Neural progenitor cell (in vitro differentiated cells): ENCODE measurements around the gene GPR156. TPM values are rescaled to one million over a fixed set of nuclear protein-coding genes. Genes with fewer than 3 reads are reported as not detected.

Experiments
- DNase-seq: peaks from one replicate; pipeline ENCODE4 v3.0.0-alpha.2; 2016; ENCODE audit warnings: low spot score
- H2AFZ ChIP-seq: fragments of 200-600 bp; sonication (generic); replicated peaks from 2 replicates; pipeline ENCODE4 v1.6.1; 2016; ENCODE audit warnings: antibody characterized with exemption
- H3F3A ChIP-seq: fragments of 200-600 bp; sonication (generic); 2 replicates; pipeline ENCODE4 v1.6.1; 2016; ENCODE audit warnings: antibody characterized with exemption, low read depth
- H3K27ac ChIP-seq: fragments of 200-600 bp; sonication (generic); 2 replicates; pipeline ENCODE4 v1.5.1; 2016; ENCODE audit warnings: mild to moderate bottlenecking
- H3K27me3 ChIP-seq: fragments of 200-600 bp; sonication (generic); 2 replicates; pipeline ENCODE4 v1.6.1; 2016; ENCODE audit warnings: mild to moderate bottlenecking, moderate library complexity
- H3K36me3 ChIP-seq: fragments of 200-600 bp; sonication (generic); 2 replicates; pipeline ENCODE4 v1.5.1; 2016
- H3K4me1 ChIP-seq: fragments of 200-600 bp; sonication (generic); 2 replicates; pipeline ENCODE4 v1.6.1; 2016; ENCODE audit warnings: mixed run types
- H3K4me2 ChIP-seq: fragments of 200-600 bp; sonication (generic); 2 replicates; pipeline ENCODE4 v1.6.1; 2016
- H3K4me3 ChIP-seq: fragments of 200-600 bp; sonication (generic); 2 replicates; pipeline ENCODE4 v1.5.1; 2016
- H3K79me2 ChIP-seq: fragments of 200-600 bp; sonication (generic); 2 replicates; pipeline ENCODE4 v1.6.1; 2016; ENCODE audit warnings: low read depth
- H3K9ac ChIP-seq: fragments of 200-600 bp; sonication (generic); 2 replicates; pipeline ENCODE4 v1.6.1; 2016
- H3K9me3 ChIP-seq: fragments of 200-600 bp; sonication (generic); 2 replicates; pipeline ENCODE4 v1.5.1; 2016; ENCODE audit warnings: low read depth
- H4K20me1 ChIP-seq: fragments of 200-600 bp; sonication (generic); 2 replicates; pipeline ENCODE4 v1.6.1; 2016; ENCODE audit warnings: low read depth
- H3K27ac Mint-ChIP-seq: 3 replicates; pipeline ENCODE4 v1.8.0; 2021; ENCODE audit warnings: mixed read lengths
- H3K27me3 Mint-ChIP-seq: 2 replicates; pipeline ENCODE4 v1.8.0; 2022; ENCODE audit warnings: low read depth, mild to moderate bottlenecking, inconsistent platforms, moderate library complexity, mixed read lengths; ENCODE audit not compliant: insufficient read depth
- H3K36me3 Mint-ChIP-seq: 3 replicates; pipeline ENCODE4 v1.8.0; 2021; ENCODE audit warnings: mixed read lengths
- H3K4me1 Mint-ChIP-seq: 3 replicates; pipeline ENCODE4 v1.8.0; 2021; ENCODE audit warnings: mixed read lengths
- H3K4me3 Mint-ChIP-seq: 3 replicates; pipeline ENCODE4 v1.8.0; 2021; ENCODE audit warnings: mild to moderate bottlenecking, moderate library complexity, mixed read lengths
- H3K9me3 Mint-ChIP-seq: 3 replicates; pipeline ENCODE4 v1.8.0; 2020; ENCODE audit warnings: mixed read lengths
- CTCF ChIP-seq: fragments of 200-600 bp; sonication (generic); IDR thresholded peaks from 2 replicates; pipeline ENCODE4 v1.5.1; 2017; ENCODE audit warnings: antibody characterized with exemption, mild to moderate bottlenecking
- EZH2 ChIP-seq: fragments of 200-600 bp; sonication (generic); IDR thresholded peaks from 2 replicates; pipeline ENCODE4 v1.6.1; 2017; ENCODE audit warnings: antibody characterized with exemption, mild to moderate bottlenecking, moderate library complexity
- EZH2phosphoT487 ChIP-seq: fragments of 200-600 bp; sonication (generic); IDR thresholded peaks from 2 replicates; pipeline ENCODE4 v1.6.1; 2017; ENCODE audit warnings: antibody characterized with exemption
- total RNA-seq: library from RNA; depleted of rRNA; stranded (reverse); fragments of >200 nt; gene quantifications from 2 replicates; pipeline ENCODE4 v1.2.3, GENCODE V29; 2015; ENCODE audit warnings: low replicate concordance

Gene GPR156
- total RNA-seq: 1.6 and 2.2 TPM in 2 replicates

GRCh38 chr3:120284747-120285507, at the start of gene GPR156:
TSS of gene GPR156 (minus strand) at chr3:120285222. CDS start at chr3:120244098, 41,124 bp downstream.
- H3K4me2 ChIP-seq: peak within 1 kb of the TSS; percentile 65

GRCh38 chr3:120332646-120333045, 47.6 kb upstream of the GPR156 start:
- H3K79me2 ChIP-seq: peaks cover 13% of the 10 kb centered on the region
- no peak for DNase-seq
- H3K27me3 ChIP-seq: no peaks in the 10 kb centered on the region
- no peaks in the 10 kb centered on the region for H3K4me1 ChIP-seq
- H3K4me2 ChIP-seq: no peak overlapping the region
- no peaks in the 10 kb centered on the region for H3K9me3 ChIP-seq
- H3K4me3 Mint-ChIP-seq: no peak overlapping the region
- peaks cover 24% of the 10 kb centered on the region for H3K36me3 Mint-ChIP-seq
- H3K4me3 ChIP-seq: no peak overlapping the region
- no peaks in the 10 kb centered on the region for H3K9me3 Mint-ChIP-seq
- peaks cover 4% of the 10 kb centered on the region for H3K36me3 ChIP-seq
- TF ChIP-seq EZH2 (no peak), CTCF (no peak), EZH2phosphoT487 (no peak)
- no peaks in the 10 kb centered on the region for H3K27me3 Mint-ChIP-seq
- no peaks in the 10 kb centered on the region for H3K4me1 Mint-ChIP-seq
- H3K27ac ChIP-seq: no peak overlapping the region
- H3F3A ChIP-seq: no peaks in the 10 kb centered on the region
- no peaks in the 10 kb centered on the region for H4K20me1 ChIP-seq
- H3K9ac ChIP-seq: no peak overlapping the region
- H2AFZ ChIP-seq: no peak overlapping the region
- H3K27ac Mint-ChIP-seq: no peak overlapping the region

More at GRCh38 chr3:120284747-120285507, at the start of gene GPR156:
- H3K79me2 ChIP-seq: no peaks in the 10 kb centered on the region
- peak; percentile 56 for DNase-seq
- peaks cover 4% of the 10 kb centered on the region for H3K9me3 Mint-ChIP-seq
- peaks cover 2% of the 10 kb centered on the region for H3K4me1 Mint-ChIP-seq
- H3K9ac ChIP-seq: no peak within 1 kb of the TSS
- H3K4me3 Mint-ChIP-seq: peak within 1 kb of the TSS; percentile 73
- peaks cover 11% of the 10 kb centered on the region for H3K27me3 Mint-ChIP-seq
- H3K4me3 ChIP-seq: peak within 1 kb of the TSS; percentile 44
- H3K36me3 Mint-ChIP-seq: peaks cover 3% of the 10 kb centered on the region
- peaks cover 9% of the 10 kb centered on the region for H3F3A ChIP-seq
- no peak within 1 kb of the TSS for H3K27ac Mint-ChIP-seq
- peaks cover 42% of the 10 kb centered on the region for H3K27me3 ChIP-seq
- no peaks in the 10 kb centered on the region for H3K4me1 ChIP-seq
- H2AFZ ChIP-seq: peak within 1 kb of the TSS; percentile 99
- no peak within 1 kb of the TSS for H3K27ac ChIP-seq
- H3K36me3 ChIP-seq: no peaks in the 10 kb centered on the region
- TF ChIP-seq CTCF: peak; percentile 10
- TF ChIP-seq EZH2phosphoT487: peak; percentile 27
- TF ChIP-seq EZH2: no peak
- H4K20me1 ChIP-seq: no peaks in the 10 kb centered on the region
- H3K9me3 ChIP-seq: no peaks in the 10 kb centered on the region

DNA sequence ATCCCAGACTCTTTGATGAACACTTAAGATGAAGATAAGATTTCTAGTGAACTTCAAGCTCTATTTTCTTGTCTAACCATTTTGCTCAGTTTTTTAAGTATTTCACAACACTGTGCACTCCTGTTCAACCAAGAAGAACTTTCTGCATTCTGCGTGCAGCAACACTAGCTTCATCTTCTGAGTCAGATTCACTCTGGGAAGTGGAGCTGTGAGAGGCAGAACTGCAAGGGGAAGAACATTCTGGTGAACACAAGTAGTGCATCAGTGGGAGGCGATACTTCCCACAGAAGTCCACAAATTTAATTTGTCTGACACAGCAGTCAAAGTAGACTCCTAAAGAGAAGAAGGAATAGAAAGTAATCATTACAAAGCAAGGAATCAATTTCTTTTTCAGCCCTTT, 46.1 kb upstream of the GPR156 start:
- no peaks in the 10 kb centered on the region for H3K9me3 ChIP-seq
- peaks cover 4% of the 10 kb centered on the region for H3K36me3 ChIP-seq
- H2AFZ ChIP-seq: no peak overlapping the region
- no peaks in the 10 kb centered on the region for H3K4me1 ChIP-seq
- no peaks in the 10 kb centered on the region for H3K27me3 ChIP-seq
- no peak overlapping the region for H3K4me2 ChIP-seq
- TF ChIP-seq EZH2phosphoT487: no peak
- no peak for TF ChIP-seq EZH2
- no peak for TF ChIP-seq CTCF
- no peaks in the 10 kb centered on the region for H3F3A ChIP-seq
- H3K36me3 Mint-ChIP-seq: peaks cover 24% of the 10 kb centered on the region
- H3K4me3 Mint-ChIP-seq: no peak overlapping the region
- H3K9ac ChIP-seq: no peak overlapping the region
- no peak overlapping the region for H3K27ac Mint-ChIP-seq
- H4K20me1 ChIP-seq: no peaks in the 10 kb centered on the region
- no peaks in the 10 kb centered on the region for H3K27me3 Mint-ChIP-seq
- peaks cover 4% of the 10 kb centered on the region for H3K79me2 ChIP-seq
- H3K4me3 ChIP-seq: no peak overlapping the region
- no peak for DNase-seq
- H3K9me3 Mint-ChIP-seq: no peaks in the 10 kb centered on the region
- no peaks in the 10 kb centered on the region for H3K4me1 Mint-ChIP-seq
- no peak overlapping the region for H3K27ac ChIP-seq
